Breast epithelium (tissue), 3 donors: ENCODE data around the gene RCBTB1.

Source experiments
- POLR2A ChIP-seq: fragments of 450-650 bp; IDR thresholded peaks from one replicate; pipeline ENCODE4 v1.6.1; 2016; ENCODE audit warnings: antibody characterized with exemption, mild to moderate bottlenecking, moderate library complexity
- POLR2AphosphoS5 ChIP-seq, 3 donors: sonication (generic); formaldehyde crosslinking; IDR thresholded peaks; one replicate each; pipeline ENCODE4 v1.6.1; 2017; ENCODE audit warnings: antibody characterized with exemption in 3 of 3

- no peak for TF ChIP-seq POLR2A
- no peak for TF ChIP-seq POLR2AphosphoS5 (IDR thresholded peaks at IDR 0.05)
These were observed 13.8 kb downstream of the RCBTB1 start for GRCh38 chr13:49571299-49572240.
